ENCODE measurements around the gene SLC7A6.
A peak's percentile ranks its signal among the peaks of the same experiment; 100 is the strongest.
"Not testable (repeated sequence)": the region's sequence is repeated elsewhere in the genome, so short reads cannot be mapped to it uniquely, and the experiment has no call there.

The SLC7A6 gene

DNA sequence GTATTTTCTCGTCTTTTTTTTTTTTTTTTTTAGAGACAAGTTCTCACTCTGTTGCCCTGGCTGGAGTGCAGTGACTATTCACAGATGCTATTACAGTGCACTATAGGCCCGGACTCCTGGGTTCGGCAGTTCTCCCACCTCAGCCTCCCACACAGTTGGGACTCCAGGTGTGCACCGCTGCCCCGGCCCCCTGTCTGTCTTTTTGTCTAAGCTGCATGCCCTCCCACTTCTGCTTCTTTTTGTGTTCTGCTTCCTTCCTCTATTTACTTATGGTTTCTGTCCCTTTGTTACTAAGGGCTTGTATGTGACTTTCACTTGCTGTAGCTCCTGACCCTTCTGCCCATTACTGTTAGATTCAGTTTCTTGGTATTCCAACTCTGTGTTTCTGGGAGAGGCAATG is 20.5 kb downstream of the SLC7A6 start:
- DNase-seq = no peak

DNA sequence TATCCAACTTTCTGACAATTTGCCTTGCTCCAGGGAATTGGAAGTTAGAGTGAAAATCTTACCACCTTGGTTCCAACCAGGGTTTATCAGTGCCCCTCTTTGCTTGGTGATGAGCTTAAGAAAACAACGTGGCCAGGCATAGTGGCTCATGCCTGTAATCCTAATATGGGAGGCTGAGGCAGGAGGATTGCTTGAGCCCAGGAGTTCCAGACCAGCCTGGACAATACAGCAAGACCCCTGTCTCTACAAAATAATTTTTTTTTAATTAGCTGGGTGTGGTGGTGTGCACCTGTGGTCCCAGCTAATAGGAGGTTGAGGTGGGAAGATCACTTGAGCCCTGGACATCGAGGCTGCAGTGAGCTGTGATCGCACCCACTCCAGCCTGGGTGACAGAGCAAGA is 21.4 kb downstream of the SLC7A6 start:
- DNase-seq = no peak

DNA sequence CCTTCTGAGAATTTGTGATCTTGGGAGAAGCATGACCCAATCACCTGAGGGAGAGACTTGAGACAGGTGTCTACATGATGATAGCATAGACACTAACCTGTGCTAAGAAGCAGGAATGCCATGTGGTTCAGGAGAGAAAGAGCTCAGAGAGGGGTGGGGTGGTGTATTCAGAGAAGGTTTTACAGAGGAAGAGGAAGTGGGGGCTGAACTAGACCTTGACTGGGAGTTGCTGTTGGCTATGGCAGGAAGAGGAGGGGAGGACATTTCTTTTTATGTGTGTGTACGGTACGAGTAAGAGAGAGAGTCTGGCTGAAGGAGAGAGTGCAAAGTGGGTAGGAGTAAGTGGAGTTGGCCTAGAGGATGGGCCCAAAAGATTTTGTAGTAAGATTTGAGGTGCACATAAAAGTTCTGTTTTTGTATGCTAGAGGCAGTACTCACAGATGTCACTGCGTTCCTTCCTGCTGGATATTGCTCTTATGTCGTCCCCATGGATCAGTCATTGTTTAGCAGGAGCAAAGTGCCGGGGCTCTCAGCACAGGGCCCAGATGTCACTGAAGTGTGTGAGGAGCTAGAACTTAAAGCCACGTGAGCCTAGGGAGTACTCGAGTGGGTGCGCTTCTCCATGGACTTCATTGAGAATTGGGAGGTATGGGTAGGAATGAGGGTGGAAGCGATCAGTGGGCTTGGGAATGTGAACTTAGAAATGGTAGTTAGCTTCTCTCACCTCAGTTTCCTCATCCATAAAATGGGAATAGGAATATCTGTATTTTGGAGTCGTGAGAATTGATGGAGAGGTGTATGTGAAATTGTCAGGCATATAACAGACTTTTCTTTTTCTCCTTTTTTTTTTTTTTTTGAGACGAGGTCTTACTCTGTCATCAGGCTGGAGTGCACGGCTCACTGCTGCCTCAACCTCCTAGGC is 22.1 kb downstream of the SLC7A6 start:
- no peak for DNase-seq

DNA sequence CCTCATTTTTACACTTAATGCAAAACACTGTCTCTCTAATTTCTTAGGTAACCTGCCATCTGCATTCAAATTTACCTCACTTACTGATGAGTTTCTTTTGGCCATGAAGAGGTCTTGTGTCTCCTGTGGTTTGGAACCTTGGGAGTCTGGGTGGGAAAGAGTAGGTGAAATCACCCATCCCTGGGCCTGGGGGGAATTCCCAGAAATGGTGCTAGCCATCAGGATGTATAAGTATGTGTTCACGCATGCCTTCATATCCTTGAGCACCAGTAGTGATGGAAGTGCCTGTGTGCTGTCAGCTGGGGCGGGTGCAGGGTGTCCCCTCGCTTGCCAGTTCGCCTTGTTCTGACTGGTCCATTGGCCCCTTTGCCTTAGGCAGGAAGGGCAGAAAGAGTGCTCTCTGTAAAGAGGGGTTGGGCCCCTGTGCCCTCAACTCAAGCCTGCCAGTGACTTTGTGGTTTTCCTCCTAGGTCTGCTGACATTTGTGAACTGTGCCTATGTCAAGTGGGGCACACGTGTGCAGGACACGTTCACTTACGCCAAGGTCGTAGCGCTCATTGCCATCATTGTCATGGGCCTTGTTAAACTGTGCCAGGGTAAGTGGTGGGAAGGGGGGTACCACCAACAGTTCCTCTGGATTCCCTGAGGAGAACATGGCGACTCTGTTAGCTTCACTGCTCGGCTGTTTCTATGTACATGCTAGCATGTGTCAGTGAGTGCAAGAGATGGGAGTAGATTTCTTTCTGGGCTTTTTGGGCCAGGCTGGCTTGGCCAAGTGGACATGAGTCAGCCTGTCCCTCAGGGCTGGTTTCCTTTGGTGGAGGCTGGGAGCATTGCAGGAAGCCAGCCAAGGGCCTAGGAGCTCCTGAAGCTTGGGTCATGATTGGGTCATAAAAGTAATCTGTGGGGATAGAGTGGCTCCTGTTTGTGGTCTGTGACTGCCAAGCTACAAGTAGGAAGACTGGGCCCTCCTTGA is 23.2 kb downstream of the SLC7A6 start:
- DNase-seq = no peak

DNA sequence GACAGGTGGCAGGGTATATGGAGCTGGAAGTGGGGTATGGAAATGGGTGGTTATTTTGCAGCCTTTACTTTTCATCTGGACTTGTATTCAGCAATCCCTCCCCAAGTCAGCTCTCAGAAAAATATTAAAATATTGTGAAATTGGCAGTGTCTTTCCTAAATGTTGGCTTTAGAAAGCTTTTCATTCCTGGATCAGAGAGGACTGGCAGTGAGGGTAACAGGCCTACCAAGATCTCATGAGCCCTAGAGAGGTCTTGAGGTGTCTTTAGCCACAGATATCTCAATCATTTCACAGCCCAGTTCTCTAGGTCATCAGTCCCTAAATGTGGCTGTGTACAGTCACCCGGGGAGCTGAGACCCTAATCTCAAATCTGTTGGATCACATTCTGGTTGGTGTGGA is 23.9 kb downstream of the SLC7A6 start:
- DNase-seq = no peak

DNA sequence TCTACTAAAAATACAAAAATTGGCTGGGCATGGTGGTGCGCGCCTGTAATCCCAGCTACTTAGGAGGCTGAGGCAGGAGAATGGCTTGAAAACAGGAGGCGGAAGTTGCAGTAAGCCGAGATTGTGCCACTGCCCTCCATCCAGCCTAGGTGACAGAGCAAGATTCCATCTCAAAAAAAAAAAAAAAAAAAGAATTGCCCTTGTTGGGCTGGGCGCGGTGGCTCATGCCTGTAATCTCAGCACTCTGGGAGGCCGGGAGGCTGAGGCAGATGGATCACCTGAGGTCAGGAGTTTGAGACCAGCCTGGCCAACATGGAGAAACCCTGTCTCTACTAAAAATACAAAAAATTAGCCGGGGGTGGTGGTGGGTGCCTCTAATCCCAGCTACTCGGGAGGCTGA is 24.5 kb downstream of the SLC7A6 start:
- DNase-seq = not testable (repeated sequence)

DNA sequence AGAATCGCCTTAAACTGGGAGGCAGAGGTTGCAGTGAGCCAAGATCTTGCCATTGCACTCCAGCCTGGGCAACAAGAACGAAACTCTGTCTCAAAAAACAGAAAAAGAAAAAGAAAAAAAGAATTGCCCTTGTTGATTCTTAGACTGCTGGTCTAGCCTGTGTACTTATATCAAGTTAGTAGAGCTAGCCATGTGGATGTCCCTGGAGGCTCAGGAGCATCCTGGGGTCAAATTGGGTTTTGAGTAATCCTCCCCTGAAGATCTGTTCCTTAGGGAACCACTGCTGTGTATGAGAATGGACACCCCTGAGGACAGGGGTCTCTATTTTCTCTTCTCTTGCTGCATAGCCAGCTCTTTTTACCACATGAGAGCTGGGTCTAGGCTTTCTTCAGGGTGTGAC is 24.9 kb downstream of the SLC7A6 start:
- no peak for DNase-seq

DNA sequence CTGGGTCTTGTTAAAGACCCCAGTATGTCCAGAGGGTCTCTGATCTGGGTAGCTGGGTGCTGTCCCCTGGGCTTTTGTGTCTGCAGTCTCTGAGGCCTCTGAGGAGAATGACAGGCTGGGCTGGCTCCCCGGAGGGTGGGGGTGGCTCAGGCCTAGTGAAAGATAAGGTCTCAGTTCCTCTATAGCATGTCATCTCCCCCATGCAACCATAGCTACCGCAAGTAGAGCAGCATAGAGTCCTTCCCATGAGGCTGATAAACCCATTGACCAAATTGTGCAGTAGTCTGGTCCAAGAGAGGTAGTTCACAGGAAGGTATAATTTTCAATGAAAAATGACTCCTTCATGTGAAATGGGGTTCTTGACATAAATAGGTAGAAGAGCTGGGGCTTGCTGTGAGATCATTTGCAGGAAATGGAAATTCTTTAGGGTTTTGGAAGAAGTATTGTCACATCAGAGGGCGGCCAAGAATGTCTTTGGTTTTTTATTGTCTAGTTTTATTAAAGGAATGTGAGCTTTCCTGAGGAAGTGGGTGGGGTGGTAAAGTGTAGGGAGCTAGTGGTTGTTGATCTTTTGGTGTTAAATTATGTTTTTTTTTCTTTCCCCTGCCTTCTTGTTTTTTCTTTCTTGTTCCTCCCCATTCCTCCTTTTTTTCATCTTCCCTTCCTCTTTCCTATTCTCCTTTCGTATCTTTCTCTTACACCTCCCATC is 25.4 kb downstream of the SLC7A6 start:
- peak; percentile 47 for DNase-seq

DNA sequence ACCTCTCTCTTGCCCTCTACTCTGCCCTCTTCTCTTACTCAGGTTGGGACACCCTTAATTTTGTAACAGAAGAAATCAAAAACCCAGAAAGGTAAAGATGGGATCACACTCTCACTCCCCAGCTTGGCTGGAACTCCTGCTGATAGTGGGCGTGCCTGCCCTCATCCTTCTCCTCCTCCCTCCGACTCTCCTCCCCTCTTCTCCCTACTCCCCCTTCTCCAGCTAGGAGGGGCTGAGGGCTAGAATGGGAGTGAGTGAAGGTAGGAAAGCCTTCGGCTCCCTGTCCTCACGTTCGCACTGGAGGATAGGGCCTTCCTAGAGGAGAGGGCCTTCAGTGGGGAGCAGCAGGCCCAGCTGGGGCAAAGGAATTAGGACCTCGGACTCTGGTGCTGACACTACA is 26.1 kb downstream of the SLC7A6 start:
- DNase-seq = no peak

DNA sequence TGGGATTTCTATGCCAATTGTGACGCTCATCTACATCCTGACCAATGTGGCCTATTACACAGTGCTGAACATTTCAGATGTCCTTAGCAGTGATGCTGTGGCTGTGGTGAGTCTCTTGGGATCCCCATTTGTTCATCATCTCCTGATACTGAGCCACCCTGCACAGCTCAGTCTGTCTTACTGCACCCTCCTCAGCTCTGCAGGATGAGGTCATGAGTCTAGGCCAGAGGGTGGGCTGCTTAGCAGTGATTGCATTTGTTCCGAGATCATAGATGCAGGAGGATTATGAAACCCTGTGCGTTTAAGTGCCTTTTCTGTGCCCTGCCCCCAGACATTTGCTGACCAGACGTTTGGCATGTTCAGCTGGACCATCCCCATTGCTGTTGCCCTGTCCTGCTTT is 26.9 kb downstream of the SLC7A6 start:
- no peak for DNase-seq

DNA sequence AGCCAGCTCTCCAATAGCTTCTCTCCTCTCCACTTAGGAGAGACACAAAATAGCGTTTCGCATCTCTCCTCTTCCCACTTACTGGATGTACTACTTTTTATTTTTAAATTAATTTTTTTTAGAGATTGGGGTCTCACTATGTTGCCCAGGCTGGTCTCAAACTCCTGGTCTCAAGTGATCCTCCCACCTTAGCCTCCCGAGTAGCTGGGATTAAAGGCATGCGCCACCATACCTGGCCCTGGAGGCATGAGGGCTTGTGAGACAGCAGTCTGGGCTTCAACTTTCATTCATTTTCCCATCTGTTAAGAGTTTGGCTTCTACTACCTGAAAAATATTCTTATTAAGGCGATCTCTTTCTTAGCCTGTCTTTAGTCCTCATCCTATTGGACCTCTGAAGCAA is 28.1 kb downstream of the SLC7A6 start:
- no peak for DNase-seq

DNA sequence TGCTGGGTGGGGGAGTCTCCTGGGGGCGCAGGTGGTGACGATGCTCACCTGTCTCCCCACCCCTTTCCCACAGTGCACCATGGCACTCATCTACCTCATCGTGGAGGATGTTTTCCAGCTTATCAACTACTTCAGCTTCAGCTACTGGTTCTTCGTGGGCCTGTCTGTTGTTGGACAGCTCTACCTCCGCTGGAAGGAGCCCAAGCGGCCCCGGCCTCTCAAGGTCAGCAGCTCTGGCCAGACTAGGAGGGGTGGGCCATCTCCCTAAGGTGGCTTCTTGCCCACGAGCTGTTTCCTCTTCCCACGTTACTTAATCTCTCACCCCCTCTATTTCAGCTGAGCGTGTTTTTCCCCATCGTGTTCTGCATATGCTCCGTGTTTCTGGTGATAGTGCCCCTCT is 32.0 kb downstream of the SLC7A6 start:
- DNase-seq = no peak

DNA sequence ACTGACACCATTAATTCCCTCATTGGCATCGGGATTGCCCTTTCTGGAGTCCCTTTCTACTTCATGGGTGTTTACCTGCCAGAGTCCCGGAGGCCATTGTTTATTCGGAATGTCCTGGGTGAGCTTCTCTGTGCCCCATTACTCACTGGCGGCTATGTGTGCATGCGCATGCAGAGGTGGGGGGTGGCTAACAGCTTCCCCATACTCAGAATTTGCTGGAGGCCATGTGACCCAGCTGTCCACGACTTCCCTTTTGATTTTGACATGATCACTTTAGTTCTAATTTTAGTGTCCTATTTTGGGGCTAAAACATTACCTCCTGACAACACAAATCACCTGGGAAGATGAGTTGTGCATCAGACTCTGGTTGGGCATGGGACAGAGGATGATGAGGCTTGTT is 32.4 kb downstream of the SLC7A6 start:
- no peak for DNase-seq

DNA sequence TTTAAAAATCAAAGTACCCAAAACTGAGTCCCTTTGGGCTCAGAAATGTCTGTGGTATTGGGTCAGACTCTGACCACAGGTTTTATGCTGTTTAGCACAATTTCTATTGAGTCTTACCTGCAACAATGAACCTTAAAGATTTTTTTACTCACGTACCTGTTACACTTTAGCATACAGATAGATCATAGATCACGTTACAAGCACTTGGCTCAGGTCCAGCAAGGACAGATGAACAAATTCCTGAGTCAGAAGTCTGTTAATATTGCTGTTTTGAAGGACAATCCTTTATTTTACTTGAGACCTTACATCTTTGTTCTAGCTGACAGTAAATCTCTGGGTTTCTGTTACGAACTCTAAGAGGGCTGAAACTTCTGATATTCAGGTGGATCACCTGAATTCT is 33.6 kb downstream of the SLC7A6 start:
- DNase-seq = no peak

DNA sequence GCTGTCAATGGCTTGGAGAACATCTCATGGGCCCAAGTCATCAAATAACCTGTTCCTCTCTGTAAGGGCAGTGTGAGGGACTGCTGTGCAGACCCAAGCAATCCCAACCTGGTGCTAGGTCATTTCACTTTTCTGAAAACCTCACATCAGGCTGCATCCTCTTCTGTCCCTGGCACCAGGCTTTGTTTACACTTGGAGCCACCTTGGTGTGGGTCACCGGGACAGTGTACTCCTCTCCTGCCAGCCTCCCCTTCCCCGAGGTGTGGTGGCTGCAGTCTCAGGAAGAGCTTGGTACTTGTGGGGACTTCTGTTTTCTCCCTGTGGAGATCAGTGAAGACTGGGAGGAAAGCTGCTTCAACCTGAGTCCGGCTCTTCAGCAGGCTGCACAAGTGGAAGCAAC is 34.0 kb downstream of the SLC7A6 start:
- no peak for DNase-seq

DNA sequence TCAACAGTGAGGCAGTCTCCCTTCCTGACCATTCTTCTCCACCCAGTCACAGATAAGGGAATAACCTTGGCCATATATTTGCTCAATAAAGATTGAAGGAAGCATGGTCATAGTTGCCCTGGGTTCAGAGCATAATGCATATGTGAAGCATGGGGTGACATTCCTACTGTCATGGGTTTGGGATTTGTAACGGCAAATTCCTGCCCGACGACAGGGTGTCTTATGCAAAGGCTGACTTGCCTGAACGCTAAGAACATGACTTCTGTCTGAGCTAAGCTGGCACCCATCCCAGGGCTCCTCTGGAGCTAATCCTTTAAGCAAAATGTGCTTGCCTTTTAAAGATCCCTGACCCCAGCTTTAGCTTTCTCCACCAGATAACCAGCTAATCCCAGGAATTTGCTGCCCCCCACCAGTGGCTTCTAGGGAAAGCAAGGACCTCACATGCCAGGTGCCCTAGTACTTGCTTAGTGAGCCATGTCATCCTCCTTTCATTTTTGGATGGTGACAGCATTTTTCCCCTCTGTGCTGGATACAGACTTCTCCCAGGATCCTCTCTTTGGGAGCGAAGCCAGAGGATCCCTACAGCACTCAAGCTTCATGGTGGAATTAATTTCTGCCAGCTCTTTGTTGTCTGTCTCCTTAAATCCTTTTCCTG is 34.7 kb downstream of the SLC7A6 start:
- DNase-seq = no peak

DNA sequence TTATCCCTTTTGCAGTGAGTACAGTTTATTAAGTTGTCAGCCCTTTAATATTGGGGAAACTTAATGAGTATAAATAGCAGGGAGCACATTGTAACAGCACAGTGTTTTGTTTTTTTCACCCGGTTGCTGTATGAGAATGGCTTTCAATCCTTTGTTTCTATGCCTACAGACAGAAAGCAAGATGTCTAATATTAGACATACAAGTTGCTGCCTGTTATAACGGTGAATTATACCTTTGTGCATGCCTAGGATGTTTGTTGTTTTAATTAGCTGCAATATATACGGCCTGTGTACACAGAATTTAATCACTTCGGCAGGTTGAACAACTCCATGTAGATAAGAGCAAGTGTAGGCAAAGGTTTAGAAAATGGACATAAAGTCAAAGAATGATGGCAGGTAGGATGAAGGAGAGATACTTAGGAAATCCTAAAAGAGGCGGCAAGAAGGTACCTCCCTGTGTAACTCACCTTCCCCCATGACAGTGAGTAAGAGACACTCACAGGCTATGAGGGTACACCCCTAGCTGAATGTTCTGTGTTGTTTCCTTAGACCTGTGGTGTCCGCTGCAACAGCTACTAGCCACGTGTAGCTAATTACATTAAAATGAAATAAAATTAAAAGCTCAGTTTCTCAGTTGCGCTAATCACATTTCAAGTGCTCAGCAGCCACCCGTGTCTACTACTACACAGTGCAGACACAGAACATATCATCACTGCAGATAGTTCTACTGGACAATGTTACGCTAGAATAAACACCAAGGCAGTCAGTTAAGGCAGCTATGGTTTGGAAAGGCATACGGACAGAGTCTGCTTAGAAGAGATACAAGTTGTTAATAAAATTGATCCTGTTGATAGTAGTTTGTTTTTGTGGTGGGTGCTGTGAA is 35.5 kb downstream of the SLC7A6 start:
- DNase-seq = no peak

DNA sequence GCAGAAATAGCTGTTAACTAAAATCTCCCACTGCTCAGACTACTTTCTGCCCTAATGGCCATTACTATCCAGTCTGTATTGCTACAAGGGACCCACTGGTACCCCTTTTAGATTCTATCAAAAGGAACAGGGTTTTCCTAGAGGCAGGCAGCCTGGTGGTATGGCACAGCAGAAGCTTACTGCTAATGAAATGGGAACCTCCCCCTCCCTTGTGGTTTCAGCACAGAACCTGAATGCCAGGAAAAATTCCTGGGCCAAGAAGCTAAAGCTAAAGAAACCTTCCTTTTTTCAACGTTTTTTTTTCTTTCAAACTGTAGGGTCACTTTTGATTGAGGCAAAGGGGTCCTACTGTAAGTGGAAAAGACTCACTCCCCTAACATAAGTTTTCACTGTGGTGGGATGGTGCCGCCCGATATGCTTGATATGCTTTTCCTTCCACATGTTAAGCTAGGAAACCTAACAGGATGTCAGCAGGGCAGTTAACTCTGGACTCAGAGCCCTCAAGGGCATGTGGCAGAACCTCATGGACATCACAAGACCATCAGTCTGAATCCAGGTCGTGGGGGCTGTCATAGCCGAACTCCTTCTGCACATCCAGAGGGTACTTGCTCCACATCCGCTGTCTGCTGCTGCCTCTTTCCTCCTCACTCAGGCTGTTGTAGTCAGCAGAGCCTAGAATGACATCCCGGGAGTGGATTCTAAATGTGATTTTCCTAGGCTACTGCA is 36.6 kb downstream of the SLC7A6 start:
- DNase-seq = no peak

DNA sequence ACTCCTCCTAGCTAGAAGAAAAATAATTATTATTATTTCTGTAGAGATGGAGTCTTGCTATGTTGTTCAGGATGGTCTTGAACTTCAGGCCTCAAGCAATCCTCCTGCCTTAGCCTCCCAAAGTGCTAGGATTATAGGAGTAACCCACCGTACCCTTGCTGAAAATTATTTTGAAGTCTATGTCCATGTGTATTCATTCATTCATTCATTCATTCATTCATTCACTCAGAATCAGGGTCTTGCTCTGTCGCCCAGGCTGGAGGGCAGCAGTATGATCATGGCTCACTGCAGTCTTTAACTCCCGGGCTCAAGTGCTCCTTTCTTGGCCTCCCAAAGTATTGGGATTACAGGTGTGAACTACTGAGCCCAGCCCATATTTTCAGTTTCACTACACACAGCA is 42.3 kb downstream of the SLC7A6 start:
- no peak for DNase-seq

DNA sequence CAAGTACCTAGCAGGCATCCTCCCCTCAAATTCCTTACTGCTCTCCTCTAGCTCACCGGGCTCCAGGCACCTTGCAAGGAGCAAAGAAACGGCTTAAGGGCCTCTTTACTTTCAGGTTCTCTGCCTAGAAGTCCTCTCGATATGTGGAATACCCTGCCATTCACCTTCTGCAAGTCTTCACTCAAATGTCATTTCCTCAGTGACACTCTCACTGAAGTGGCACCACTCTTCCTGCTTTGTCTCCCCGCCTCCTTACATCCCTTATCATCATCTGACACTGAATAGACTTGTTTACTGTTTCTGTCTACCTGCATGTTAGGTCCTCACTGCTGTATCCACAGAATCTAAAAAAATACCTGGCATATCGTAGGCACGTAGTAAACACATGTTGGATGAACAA is 45.5 kb downstream of the SLC7A6 start:
- DNase-seq = no peak

DNA sequence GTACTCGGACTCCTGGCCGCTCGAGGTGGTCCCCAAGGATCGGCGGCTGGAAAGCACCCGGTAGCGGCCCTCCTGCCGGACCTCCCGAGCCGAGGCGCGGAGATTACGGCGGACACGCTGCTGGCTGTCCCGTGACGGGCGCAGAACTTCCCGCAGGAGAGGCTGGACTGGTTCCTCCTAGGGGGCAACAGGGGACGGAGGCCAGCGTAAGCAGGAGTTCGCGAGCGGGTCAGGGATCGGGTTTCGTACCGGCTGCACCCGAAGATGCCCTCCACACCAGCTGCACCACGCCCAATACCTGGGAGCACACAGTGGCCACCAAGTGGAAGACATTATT is 46.1 kb downstream of the SLC7A6 start:
- DNase-seq = no peak
